Measurements from ENCODE around the gene MAN2B2. TPM values are rescaled to one million over a fixed set of nuclear protein-coding genes. Genes with fewer than 3 reads are reported as not detected.

The MAN2B2 gene
- total and polyA plus RNA-seq, 2 of the 4 experiments (the other 2 are of a cell fraction), result 13.4 to 34.1 TPM

DNA sequence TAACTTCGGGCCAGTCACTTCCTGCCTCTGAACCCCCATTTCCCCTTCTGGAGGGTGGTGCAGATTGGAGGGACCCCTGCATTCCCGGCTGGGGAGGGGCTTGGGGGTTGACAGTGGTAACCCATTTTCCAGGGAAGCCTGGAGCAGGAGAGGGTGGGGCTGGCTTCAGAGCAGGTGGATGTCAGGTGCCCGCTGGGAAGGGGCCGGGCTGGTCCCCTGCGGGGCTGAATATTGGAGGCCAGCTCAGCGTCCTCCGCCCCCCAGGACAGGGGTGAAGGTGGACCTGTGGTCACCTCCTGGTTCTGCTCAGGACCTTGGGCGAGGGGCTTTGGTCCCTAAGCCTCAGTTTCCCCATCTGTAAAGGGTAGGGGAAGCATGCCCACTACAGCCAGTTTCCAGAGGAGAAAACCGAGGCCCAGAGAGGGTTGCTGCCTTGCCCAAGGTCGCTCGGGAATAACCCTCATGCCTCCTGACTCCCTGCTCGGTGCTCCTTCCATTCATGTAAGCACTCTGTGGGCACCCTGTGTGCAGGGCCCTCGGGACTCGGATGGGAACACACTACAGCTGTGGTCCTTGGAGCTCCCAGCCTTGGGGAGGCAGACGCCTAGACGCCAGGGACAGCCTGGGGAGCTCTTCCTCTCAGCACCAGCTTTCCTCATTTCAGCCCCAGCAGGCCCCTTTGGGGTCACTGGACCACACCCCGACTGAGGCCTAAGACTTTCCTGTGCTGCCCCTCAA, 683 bp downstream of the MAN2B2 start:
- H2BK20ac ChIP-seq (ENCODE audit: low read depth, low read length), result no peak overlapping the region
- no peak overlapping the region for H2BK15ac ChIP-seq (ENCODE audit: low read depth, low read length)
- H2BK5ac ChIP-seq (ENCODE audit: low read depth, low read length, poor library complexity, severe bottlenecking), result peak overlapping the region; percentile 19
- H4K20me1 ChIP-seq (ENCODE audit: insufficient read depth, low read length), result no peaks in the 10 kb centered on the region
- DNase-seq (no peak), ATAC-seq (ENCODE audit: low read depth) (no peak)
- intact Hi-C loops (cut with micrococcal nuclease) (no loop called here), dilution Hi-C loops (cut with HindIII; ENCODE audit: low sequenced_read_pairs, unreplicated experiment) (no loop called here), in situ Hi-C loops (cut with MboI; ENCODE audit: low sequenced_read_pairs) (no loop called here)
- H4K5ac ChIP-seq (ENCODE audit: low read depth, low read length), result peak overlapping the region; percentile 43
- peak overlapping the region; percentile 92 for H3K4me2 ChIP-seq (ENCODE audit: low read depth, low read length)
- H3K36me3 ChIP-seq (ENCODE audit: control insufficient read depth, insufficient read depth, low read length), result peaks cover 24% of the 10 kb centered on the region
- H3K18ac ChIP-seq (ENCODE audit: low read depth, low read length), result no peak overlapping the region; the same call in 1 of the 2 replicates
- H3K4ac ChIP-seq (ENCODE audit: low read depth, low read length), result peak overlapping the region; percentile 82
- H2AK5ac ChIP-seq (ENCODE audit: low read depth, low read length), result peak overlapping the region; percentile 68; the same call in 1 of the 2 replicates
- WGBS, 2 experiments (ENCODE audit: extremely low coverage in 2 of 2, insufficient read length in 1 of 2), result 74% methylated on average over 10 of the region's 17 CpGs; no CpG with 5 or more reads in 1 of the 2 experiments
- H3K9me1 ChIP-seq (ENCODE audit: insufficient read depth, low read length), result peaks cover 4% of the 10 kb centered on the region; the same call in 1 of the 2 replicates
- peaks cover 0 to 13% of the 10 kb centered on the region in 2 experiments; a peak in 2 of 4 replicates for H3K79me1 ChIP-seq (ENCODE audit: low read depth in 1 of 2, low read length in 2 of 2)
- peak overlapping the region; percentile 51 for H3K23ac ChIP-seq (ENCODE audit: low read depth, low read length)
- ChIA-PET CTCF (no interaction called here), POLR2A (ENCODE audit: unreplicated experiment) (no interaction called here)
- peak overlapping the region; percentile 20 to 94 for H4K8ac ChIP-seq (ENCODE audit: low read depth in 2 of 2, low read length in 2 of 2)
- H3K27ac ChIP-seq (ENCODE audit: insufficient read depth, low read length), result peak overlapping the region; percentile 36
- peak overlapping the region; percentile 65 for H3K9ac ChIP-seq (ENCODE audit: low read depth, low read length)
- peak overlapping the region; percentile 69; the same call in 1 of the 2 replicates for H4K91ac ChIP-seq (ENCODE audit: insufficient read depth, low read depth, low read length)
- peaks cover 5% of the 10 kb centered on the region for H3K9me3 ChIP-seq (ENCODE audit: control insufficient read depth, insufficient read depth, low read length)
- H2AK9ac ChIP-seq (replicated peaks; ENCODE audit: low read depth, low read length, poor library complexity), result peak overlapping the region; percentile 99
- peak overlapping the region; percentile 45; the same call in 1 of the 2 replicates for H3K14ac ChIP-seq (replicated peaks; ENCODE audit: low read depth, low read length)
- H3K56ac ChIP-seq (ENCODE audit: extremely low read depth, insufficient read depth, low read length), result peak overlapping the region; percentile 39; the same call in 1 of the 2 replicates
- H3K4me3 ChIP-seq (ENCODE audit: insufficient read depth, low read depth, low read length), result peak overlapping the region; percentile 90
- BruUV-seq (replicated peaks), result no TSS peak
- H2AFZ ChIP-seq (replicated peaks; ENCODE audit: low read length, poor library complexity), result peak overlapping the region; percentile 100
- H3K4me1 ChIP-seq (ENCODE audit: control insufficient read depth, insufficient read depth, low read length), result peaks cover 8% of the 10 kb centered on the region; the same call in 1 of the 2 replicates
- peaks cover 10% of the 10 kb centered on the region for H3K27me3 ChIP-seq (ENCODE audit: control insufficient read depth, insufficient read depth, low read length)
- 0 out of 2 replicates have a peak overlapping the region, but pooled peaks have one; percentile 32 for H2BK120ac ChIP-seq (ENCODE audit: low read depth, low read length)
- no peak for TF ChIP-seq MAZ (IDR thresholded peaks at IDR 0.05; ENCODE audit: borderline replicate concordance, low read depth, low read length)
- TF ChIP-seq MAFK (IDR thresholded peaks at IDR 0.05; ENCODE audit: low read depth, low read length), result no peak
- TF ChIP-seq, protein P1, sequence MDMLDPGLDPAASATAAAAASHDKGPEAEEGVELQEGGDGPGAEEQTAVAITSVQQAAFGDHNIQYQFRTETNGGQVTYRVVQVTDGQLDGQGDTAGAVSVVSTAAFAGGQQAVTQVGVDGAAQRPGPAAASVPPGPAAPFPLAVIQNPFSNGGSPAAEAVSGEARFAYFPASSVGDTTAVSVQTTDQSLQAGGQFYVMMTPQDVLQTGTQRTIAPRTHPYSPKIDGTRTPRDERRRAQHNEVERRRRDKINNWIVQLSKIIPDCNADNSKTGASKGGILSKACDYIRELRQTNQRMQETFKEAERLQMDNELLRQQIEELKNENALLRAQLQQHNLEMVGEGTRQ (IDR thresholded peaks at IDR 0.05; ENCODE audit: low read depth, low read length), result no peak
- TF ChIP-seq FOS (IDR thresholded peaks at IDR 0.05; ENCODE audit: low read depth, low read length), result no peak
- TF ChIP-seq RAD21 (IDR thresholded peaks at IDR 0.05; ENCODE audit: low read length), result no peak
- no peak for TF ChIP-seq CHD1 (IDR thresholded peaks at IDR 0.05; ENCODE audit: low read depth, low read length)
- TF ChIP-seq POLR2A (IDR thresholded peaks at IDR 0.05; ENCODE audit: low read depth, low read length), result no peak
- TF ChIP-seq, protein P2, sequence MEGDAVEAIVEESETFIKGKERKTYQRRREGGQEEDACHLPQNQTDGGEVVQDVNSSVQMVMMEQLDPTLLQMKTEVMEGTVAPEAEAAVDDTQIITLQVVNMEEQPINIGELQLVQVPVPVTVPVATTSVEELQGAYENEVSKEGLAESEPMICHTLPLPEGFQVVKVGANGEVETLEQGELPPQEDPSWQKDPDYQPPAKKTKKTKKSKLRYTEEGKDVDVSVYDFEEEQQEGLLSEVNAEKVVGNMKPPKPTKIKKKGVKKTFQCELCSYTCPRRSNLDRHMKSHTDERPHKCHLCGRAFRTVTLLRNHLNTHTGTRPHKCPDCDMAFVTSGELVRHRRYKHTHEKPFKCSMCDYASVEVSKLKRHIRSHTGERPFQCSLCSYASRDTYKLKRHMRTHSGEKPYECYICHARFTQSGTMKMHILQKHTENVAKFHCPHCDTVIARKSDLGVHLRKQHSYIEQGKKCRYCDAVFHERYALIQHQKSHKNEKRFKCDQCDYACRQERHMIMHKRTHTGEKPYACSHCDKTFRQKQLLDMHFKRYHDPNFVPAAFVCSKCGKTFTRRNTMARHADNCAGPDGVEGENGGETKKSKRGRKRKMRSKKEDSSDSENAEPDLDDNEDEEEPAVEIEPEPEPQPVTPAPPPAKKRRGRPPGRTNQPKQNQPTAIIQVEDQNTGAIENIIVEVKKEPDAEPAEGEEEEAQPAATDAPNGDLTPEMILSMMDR (conservative IDR thresholded peaks at IDR 0.05; ENCODE audit: low read depth, low read length), result no peak
- no peak for TF ChIP-seq SMC3 (IDR thresholded peaks at IDR 0.05; ENCODE audit: low read depth, low read length)
- TF ChIP-seq NFE2L2 (IDR thresholded peaks at IDR 0.05; ENCODE audit: low read depth, low read length), result no peak
- no peak for TF ChIP-seq RFX5 (IDR thresholded peaks at IDR 0.05; ENCODE audit: low read depth, low read length)
- TF ChIP-seq, protein P3, sequence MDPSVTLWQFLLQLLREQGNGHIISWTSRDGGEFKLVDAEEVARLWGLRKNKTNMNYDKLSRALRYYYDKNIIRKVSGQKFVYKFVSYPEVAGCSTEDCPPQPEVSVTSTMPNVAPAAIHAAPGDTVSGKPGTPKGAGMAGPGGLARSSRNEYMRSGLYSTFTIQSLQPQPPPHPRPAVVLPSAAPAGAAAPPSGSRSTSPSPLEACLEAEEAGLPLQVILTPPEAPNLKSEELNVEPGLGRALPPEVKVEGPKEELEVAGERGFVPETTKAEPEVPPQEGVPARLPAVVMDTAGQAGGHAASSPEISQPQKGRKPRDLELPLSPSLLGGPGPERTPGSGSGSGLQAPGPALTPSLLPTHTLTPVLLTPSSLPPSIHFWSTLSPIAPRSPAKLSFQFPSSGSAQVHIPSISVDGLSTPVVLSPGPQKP (IDR thresholded peaks at IDR 0.05; ENCODE audit: borderline replicate concordance, low read depth, low read length), result no peak
- no peak for TF ChIP-seq MXI1 (IDR thresholded peaks at IDR 0.05; ENCODE audit: borderline replicate concordance, low read depth, low read length)
- TF ChIP-seq RCOR1 (IDR thresholded peaks at IDR 0.05; ENCODE audit: insufficient replicate concordance, low read length), result no peak

Data from IMR-90 (cell line).